ENCODE measurements around the gene ABL2. TPM values are rescaled to one million over a fixed set of nuclear protein-coding genes. Genes with fewer than 3 reads are reported as not detected.
A peak's percentile ranks its signal among the peaks of the same experiment; 100 is the strongest.

ABL2 gene
- total and polyA plus RNA-seq, 9 of the 15 experiments (the other 6 are each of a cell fraction or from before 2014, with no cell fraction given): 1.4 to 15.0 (median 8.6) TPM

DNA sequence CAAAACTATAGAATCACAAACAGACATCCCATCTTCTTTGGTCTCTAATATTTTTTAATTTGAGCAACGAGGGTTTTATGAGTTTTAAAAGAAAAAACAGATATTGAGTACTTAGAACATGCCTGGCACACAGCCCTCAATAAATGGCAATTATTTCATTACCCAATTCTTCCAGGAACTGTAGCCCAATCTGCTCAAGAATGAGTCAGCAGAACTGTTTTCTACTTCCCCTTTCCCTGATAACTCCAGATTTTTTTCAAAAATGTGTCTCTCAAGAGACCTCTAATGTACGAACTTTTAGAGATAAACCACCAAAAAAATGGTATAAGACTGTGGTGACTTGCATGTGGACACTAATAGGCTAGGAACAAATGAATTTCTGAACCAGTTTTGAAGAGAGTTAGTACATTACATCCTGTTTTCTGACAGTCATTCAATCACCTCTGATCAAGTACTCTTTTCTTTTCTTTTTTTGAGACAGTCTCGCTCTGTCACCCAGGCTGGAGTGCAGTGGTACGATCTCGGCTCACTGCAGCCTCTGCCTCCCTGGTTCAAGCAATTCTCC is 11.5 kb downstream of the ABL2 start (continued):
- TF ChIP-seq, protein P1, sequence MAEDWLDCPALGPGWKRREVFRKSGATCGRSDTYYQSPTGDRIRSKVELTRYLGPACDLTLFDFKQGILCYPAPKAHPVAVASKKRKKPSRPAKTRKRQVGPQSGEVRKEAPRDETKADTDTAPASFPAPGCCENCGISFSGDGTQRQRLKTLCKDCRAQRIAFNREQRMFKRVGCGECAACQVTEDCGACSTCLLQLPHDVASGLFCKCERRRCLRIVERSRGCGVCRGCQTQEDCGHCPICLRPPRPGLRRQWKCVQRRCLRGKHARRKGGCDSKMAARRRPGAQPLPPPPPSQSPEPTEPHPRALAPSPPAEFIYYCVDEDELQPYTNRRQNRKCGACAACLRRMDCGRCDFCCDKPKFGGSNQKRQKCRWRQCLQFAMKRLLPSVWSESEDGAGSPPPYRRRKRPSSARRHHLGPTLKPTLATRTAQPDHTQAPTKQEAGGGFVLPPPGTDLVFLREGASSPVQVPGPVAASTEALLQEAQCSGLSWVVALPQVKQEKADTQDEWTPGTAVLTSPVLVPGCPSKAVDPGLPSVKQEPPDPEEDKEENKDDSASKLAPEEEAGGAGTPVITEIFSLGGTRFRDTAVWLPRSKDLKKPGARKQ (CRISPR knock-in tag; IDR thresholded peaks at IDR 0.05): no peak
- TF ChIP-seq, protein P2, sequence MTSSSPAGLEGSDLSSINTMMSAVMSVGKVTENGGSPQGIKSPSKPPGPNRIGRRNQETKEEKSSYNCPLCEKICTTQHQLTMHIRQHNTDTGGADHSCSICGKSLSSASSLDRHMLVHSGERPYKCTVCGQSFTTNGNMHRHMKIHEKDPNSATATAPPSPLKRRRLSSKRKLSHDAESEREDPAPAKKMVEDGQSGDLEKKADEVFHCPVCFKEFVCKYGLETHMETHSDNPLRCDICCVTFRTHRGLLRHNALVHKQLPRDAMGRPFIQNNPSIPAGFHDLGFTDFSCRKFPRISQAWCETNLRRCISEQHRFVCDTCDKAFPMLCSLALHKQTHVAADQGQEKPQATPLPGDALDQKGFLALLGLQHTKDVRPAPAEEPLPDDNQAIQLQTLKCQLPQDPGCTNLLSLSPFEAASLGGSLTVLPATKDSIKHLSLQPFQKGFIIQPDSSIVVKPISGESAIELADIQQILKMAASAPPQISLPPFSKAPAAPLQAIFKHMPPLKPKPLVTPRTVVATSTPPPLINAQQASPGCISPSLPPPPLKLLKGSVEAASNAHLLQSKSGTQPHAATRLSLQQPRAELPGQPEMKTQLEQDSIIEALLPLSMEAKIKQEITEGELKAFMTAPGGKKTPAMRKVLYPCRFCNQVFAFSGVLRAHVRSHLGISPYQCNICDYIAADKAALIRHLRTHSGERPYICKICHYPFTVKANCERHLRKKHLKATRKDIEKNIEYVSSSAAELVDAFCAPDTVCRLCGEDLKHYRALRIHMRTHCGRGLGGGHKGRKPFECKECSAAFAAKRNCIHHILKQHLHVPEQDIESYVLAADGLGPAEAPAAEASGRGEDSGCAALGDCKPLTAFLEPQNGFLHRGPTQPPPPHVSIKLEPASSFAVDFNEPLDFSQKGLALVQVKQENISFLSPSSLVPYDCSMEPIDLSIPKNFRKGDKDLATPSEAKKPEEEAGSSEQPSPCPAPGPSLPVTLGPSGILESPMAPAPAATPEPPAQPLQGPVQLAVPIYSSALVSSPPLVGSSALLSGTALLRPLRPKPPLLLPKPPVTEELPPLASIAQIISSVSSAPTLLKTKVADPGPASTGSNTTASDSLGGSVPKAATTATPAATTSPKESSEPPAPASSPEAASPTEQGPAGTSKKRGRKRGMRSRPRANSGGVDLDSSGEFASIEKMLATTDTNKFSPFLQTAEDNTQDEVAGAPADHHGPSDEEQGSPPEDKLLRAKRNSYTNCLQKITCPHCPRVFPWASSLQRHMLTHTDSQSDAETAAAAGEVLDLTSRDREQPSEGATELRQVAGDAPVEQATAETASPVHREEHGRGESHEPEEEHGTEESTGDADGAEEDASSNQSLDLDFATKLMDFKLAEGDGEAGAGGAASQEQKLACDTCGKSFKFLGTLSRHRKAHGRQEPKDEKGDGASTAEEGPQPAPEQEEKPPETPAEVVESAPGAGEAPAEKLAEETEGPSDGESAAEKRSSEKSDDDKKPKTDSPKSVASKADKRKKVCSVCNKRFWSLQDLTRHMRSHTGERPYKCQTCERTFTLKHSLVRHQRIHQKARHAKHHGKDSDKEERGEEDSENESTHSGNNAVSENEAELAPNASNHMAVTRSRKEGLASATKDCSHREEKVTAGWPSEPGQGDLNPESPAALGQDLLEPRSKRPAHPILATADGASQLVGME (CRISPR knock-in tag; IDR thresholded peaks at IDR 0.05): no peak
- 0 out of 2 replicates have a peak, but pooled peaks have one; percentile 57 for TF ChIP-seq POLR2H (tag; IDR thresholded peaks at IDR 0.05; ENCODE audit: low read depth)
- TF ChIP-seq PHF20 (IDR thresholded peaks at IDR 0.05; ENCODE audit: partially characterized antibody): no peak
- TF ChIP-seq ZNF253 (CRISPR knock-in tag; conservative IDR thresholded peaks at IDR 0.05): no peak
- TF ChIP-seq CHD1 (IDR thresholded peaks at IDR 0.05; ENCODE audit: low read length): no peak
- no peak for TF ChIP-seq CAMTA2 (CRISPR knock-in tag; conservative IDR thresholded peaks at IDR 0.05)
- TF ChIP-seq MAFF (IDR thresholded peaks at IDR 0.05; ENCODE audit: low read length): peak; percentile 98
- no peak for TF ChIP-seq ELF4 (CRISPR knock-in tag; IDR thresholded peaks at IDR 0.05)
- no peak for TF ChIP-seq FUS (optimal IDR thresholded peaks at IDR 0.05; ENCODE audit: low read depth, low read length)
- TF ChIP-seq, protein P3, sequence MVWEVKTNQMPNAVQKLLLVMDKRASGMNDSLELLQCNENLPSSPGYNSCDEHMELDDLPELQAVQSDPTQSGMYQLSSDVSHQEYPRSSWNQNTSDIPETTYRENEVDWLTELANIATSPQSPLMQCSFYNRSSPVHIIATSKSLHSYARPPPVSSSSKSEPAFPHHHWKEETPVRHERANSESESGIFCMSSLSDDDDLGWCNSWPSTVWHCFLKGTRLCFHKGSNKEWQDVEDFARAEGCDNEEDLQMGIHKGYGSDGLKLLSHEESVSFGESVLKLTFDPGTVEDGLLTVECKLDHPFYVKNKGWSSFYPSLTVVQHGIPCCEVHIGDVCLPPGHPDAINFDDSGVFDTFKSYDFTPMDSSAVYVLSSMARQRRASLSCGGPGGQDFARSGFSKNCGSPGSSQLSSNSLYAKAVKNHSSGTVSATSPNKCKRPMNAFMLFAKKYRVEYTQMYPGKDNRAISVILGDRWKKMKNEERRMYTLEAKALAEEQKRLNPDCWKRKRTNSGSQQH (CRISPR knock-in tag; IDR thresholded peaks at IDR 0.05): no peak
- TF ChIP-seq ZNF589 (CRISPR knock-in tag; IDR thresholded peaks at IDR 0.05; ENCODE audit: low read depth): no peak
- no peak for TF ChIP-seq TAF1 (IDR thresholded peaks at IDR 0.05; ENCODE audit: control insufficient read depth, extremely low read depth, insufficient read depth, low read length, severe bottlenecking)
- TF ChIP-seq ZNF121 (CRISPR knock-in tag; conservative IDR thresholded peaks at IDR 0.05): no peak
- TF ChIP-seq CCAR2 (IDR thresholded peaks at IDR 0.05; ENCODE audit: low read depth, low read length): no peak
- peak; percentile 62; the same call in 1 of the 2 replicates for TF ChIP-seq STAT5A (IDR thresholded peaks at IDR 0.05; ENCODE audit: borderline replicate concordance, low read length)
- TF ChIP-seq TBL1XR1 (IDR thresholded peaks at IDR 0.05; ENCODE audit: low read length in 2 of 2): no peak
- TF ChIP-seq, protein P4, sequence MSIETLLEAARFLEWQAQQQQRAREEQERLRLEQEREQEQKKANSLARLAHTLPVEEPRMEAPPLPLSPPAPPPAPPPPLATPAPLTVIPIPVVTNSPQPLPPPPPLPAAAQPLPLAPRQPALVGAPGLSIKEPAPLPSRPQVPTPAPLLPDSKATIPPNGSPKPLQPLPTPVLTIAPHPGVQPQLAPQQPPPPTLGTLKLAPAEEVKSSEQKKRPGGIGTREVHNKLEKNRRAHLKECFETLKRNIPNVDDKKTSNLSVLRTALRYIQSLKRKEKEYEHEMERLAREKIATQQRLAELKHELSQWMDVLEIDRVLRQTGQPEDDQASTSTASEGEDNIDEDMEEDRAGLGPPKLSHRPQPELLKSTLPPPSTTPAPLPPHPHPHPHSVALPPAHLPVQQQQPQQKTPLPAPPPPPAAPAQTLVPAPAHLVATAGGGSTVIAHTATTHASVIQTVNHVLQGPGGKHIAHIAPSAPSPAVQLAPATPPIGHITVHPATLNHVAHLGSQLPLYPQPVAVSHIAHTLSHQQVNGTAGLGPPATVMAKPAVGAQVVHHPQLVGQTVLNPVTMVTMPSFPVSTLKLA (conservative IDR thresholded peaks at IDR 0.05): peak in 1 of 2 experiments; percentile 47; a peak in 1 of 4 replicates
